WTC11 (cell line): ENCODE measurements around the gene APBB1. TPM values are rescaled to one million over a fixed set of nuclear protein-coding genes. Genes with fewer than 3 reads are reported as not detected.
"Not testable (repeated sequence)": the region's sequence is repeated elsewhere in the genome, so short reads cannot be mapped to it uniquely, and the experiment has no call there.

ENCODE experiments used
- ATAC-seq: fragments of 200-7000 bp; cut with Tn5 transposase; 2 replicates; pipeline ENCODE4 v1.10.0; 2021; ENCODE audit warnings: mild to moderate bottlenecking, moderate library complexity
- CTCF ChIA-PET: fragments of 300-600 bp; sonication (Branson Sonifier 250); formaldehyde crosslinking; loops from one replicate; lab custom pipeline; 2021; ENCODE audit warnings: antibody characterized with exemption; lab: Charles Lee
- POLR2A ChIA-PET: fragments of 350-600 bp; sonication (Branson Sonifier 250); formaldehyde crosslinking; loops from one replicate; lab custom pipeline; 2021; ENCODE audit warnings: antibody characterized with exemption; lab: Charles Lee
- DNase-seq: peaks from one replicate; pipeline ENCODE4 v3.0.0; 2021; ENCODE audit warnings: low spot score
- H3K27ac Mint-ChIP-seq: 2 replicates; pipeline ENCODE4 v1.8.0; 2021; ENCODE audit warnings: mixed read lengths
- H3K27me3 Mint-ChIP-seq: 2 replicates; pipeline ENCODE4 v1.8.0; 2021; ENCODE audit warnings: low read depth, mild to moderate bottlenecking, moderate library complexity, mixed read lengths
- H3K36me3 Mint-ChIP-seq: 2 replicates; pipeline ENCODE4 v1.8.0; 2021; ENCODE audit warnings: mixed read lengths
- H3K4me1 Mint-ChIP-seq: 2 replicates; pipeline ENCODE4 v1.8.0; 2022; ENCODE audit warnings: mixed read lengths
- H3K4me3 Mint-ChIP-seq: 2 replicates; pipeline ENCODE4 v1.8.0; 2021; ENCODE audit warnings: mild to moderate bottlenecking, moderate library complexity, mixed read lengths
- H3K9me3 Mint-ChIP-seq: 2 replicates; pipeline ENCODE4 v1.8.0; 2021; ENCODE audit warnings: mixed read lengths
- CREM ChIP-seq: sonication (generic); formaldehyde crosslinking; IDR thresholded peaks from 2 replicates; pipeline ENCODE4 v1.8.1; 2022; ENCODE audit warnings: mild to moderate bottlenecking, missing genetic modification reagents, moderate library complexity
- CTCF ChIP-seq: fragments of 200-600 bp; IDR thresholded peaks from 2 replicates; pipeline ENCODE4 v1.8.0; 2022; ENCODE audit warnings: antibody characterized with exemption
- ETV6 ChIP-seq: sonication (generic); formaldehyde crosslinking; IDR thresholded peaks from 2 replicates; pipeline ENCODE4 v1.8.1; 2022; ENCODE audit warnings: mild to moderate bottlenecking, missing genetic modification reagents
- FOXP1 ChIP-seq: sonication (generic); formaldehyde crosslinking; IDR thresholded peaks from 2 replicates; pipeline ENCODE4 v1.8.0; 2022; ENCODE audit warnings: missing genetic modification reagents, mild to moderate bottlenecking, moderate library complexity, borderline replicate concordance
- PREB ChIP-seq: sonication (generic); formaldehyde crosslinking; IDR thresholded peaks from 2 replicates; pipeline ENCODE4 v1.8.1; 2022; ENCODE audit warnings: mild to moderate bottlenecking, missing genetic modification reagents, moderate library complexity, borderline replicate concordance
- SMAD3 ChIP-seq: sonication (generic); formaldehyde crosslinking; IDR thresholded peaks from 2 replicates; pipeline ENCODE4 v1.8.0; 2022; ENCODE audit warnings: missing genetic modification reagents, mild to moderate bottlenecking, borderline replicate concordance
- TP53 ChIP-seq: sonication (generic); formaldehyde crosslinking; IDR thresholded peaks from 2 replicates; pipeline ENCODE4 v1.8.1; 2023; ENCODE audit warnings: mild to moderate bottlenecking, missing genetic modification reagents
- ZNF219 ChIP-seq: sonication (generic); formaldehyde crosslinking; IDR thresholded peaks from 2 replicates; pipeline ENCODE4 v1.8.0; 2023; ENCODE audit warnings: missing genetic modification reagents, mild to moderate bottlenecking, borderline replicate concordance
- ZNF416 ChIP-seq: fragments of 250-450 bp; sonication (Bioruptor Pico); IDR thresholded peaks from 2 replicates; pipeline ENCODE4 v1.9.0; 2021; ENCODE audit warnings: mild to moderate bottlenecking, inconsistent platforms
- ZNF423 ChIP-seq: fragments of 250-450 bp; sonication (Bioruptor Pico); IDR thresholded peaks from 2 replicates; pipeline ENCODE4 v2.1.2; 2022; ENCODE audit warnings: mild to moderate bottlenecking, moderate library complexity
- total RNA-seq: library from RNA; stranded (reverse); gene quantifications from 3 replicates; pipeline ENCODE4 v1.2.3, GENCODE V29; 2021
- TF ChIP-seq, protein P1 (sequence below): sonication (generic); formaldehyde crosslinking; IDR thresholded peaks from 2 replicates; pipeline ENCODE4 v1.8.1; 2023; ENCODE audit warnings: mild to moderate bottlenecking, missing genetic modification reagents, moderate library complexity
- TF ChIP-seq, protein P2 (sequence below): sonication (generic); formaldehyde crosslinking; IDR thresholded peaks from 2 replicates; pipeline ENCODE4 v1.8.0; 2022; ENCODE audit warnings: mild to moderate bottlenecking, missing genetic modification reagents

APBB1 gene
- total RNA-seq, 1 experiment from 2014 or later: 32.1 TPM

GRCh38 chr11:6397156-6397555, 21.7 kb downstream of the APBB1 start:
- no peak overlapping the region for H3K4me3 Mint-ChIP-seq
- no peak for DNase-seq
- no peak overlapping the region for H3K27ac Mint-ChIP-seq
- H3K4me1 Mint-ChIP-seq: no peaks in the 10 kb centered on the region
- TF ChIP-seq ETV6: no peak
- TF ChIP-seq TP53 (CRISPR knock-in tag): no peak
- TF ChIP-seq, all 79 proteins: peak for 0
- CTCF ChIA-PET: interaction anchor here (1.0 to 1.7 kb wide), 2 partner anchors 30 to 42 kb away, joined by 3 to 5 read pairs; no protein-coding TSS in a partner anchor
- POLR2A ChIA-PET: no interaction called here
- Mint-ChIP-seq H3K27me3 (peaks cover 5% of the 10 kb centered on the region), H3K36me3 (no peaks in the 10 kb centered on the region), H3K9me3 (no peaks in the 10 kb centered on the region)
- no peak for ATAC-seq

- DNase-seq: no peak
- TF ChIP-seq CREM (CRISPR knock-in tag) (no peak), PREB (CRISPR knock-in tag) (no peak), ZNF423 (CRISPR knock-in tag) (no peak), CTCF (no peak)
- TF ChIP-seq, all 79 proteins: peak for 0
These were observed 23.3 kb downstream of the APBB1 start for GRCh38 chr11:6395470-6396060.

GRCh38 chr11:6393989-6394670, 24.8 kb downstream of the APBB1 start:
- POLR2A ChIA-PET: no interaction called here
- TF ChIP-seq, protein P1, sequence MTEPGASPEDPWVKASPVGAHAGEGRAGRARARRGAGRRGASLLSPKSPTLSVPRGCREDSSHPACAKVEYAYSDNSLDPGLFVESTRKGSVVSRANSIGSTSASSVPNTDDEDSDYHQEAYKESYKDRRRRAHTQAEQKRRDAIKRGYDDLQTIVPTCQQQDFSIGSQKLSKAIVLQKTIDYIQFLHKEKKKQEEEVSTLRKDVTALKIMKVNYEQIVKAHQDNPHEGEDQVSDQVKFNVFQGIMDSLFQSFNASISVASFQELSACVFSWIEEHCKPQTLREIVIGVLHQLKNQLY: no peak
- TF ChIP-seq ZNF416 (CRISPR knock-in tag) (no peak), ZNF219 (CRISPR knock-in tag) (no peak), SMAD3 (CRISPR knock-in tag) (no peak), FOXP1 (no peak)
- TF ChIP-seq, protein P2, sequence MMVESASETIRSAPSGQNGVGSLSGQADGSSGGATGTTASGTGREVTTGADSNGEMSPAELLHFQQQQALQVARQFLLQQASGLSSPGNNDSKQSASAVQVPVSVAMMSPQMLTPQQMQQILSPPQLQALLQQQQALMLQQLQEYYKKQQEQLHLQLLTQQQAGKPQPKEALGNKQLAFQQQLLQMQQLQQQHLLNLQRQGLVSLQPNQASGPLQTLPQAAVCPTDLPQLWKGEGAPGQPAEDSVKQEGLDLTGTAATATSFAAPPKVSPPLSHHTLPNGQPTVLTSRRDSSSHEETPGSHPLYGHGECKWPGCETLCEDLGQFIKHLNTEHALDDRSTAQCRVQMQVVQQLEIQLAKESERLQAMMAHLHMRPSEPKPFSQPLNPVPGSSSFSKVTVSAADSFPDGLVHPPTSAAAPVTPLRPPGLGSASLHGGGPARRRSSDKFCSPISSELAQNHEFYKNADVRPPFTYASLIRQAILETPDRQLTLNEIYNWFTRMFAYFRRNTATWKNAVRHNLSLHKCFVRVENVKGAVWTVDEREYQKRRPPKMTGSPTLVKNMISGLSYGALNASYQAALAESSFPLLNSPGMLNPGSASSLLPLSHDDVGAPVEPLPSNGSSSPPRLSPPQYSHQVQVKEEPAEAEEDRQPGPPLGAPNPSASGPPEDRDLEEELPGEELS (CRISPR knock-in tag): no peak
- TF ChIP-seq, all 79 proteins: peak for 0
- no peak overlapping the region for H3K4me3 Mint-ChIP-seq
- CTCF ChIA-PET: interaction anchor here (1.1 to 6.7 kb wide), 6 partner anchors 16 to 137 kb away, joined by 3 to 57 read pairs (median 3); no protein-coding TSS in a partner anchor
- H3K27ac Mint-ChIP-seq: no peak overlapping the region
- no peak for DNase-seq
- peaks cover 10% of the 10 kb centered on the region for H3K4me1 Mint-ChIP-seq
- peaks cover 13% of the 10 kb centered on the region for H3K27me3 Mint-ChIP-seq
- H3K9me3 Mint-ChIP-seq: no peaks in the 10 kb centered on the region
- ATAC-seq: no peak
- no peaks in the 10 kb centered on the region for H3K36me3 Mint-ChIP-seq

More at GRCh38 chr11:6395470-6396060, 23.3 kb downstream of the APBB1 start:
- Mint-ChIP-seq H3K36me3 (no peaks in the 10 kb centered on the region), H3K9me3 (no peaks in the 10 kb centered on the region), H3K4me3 (no peak overlapping the region), H3K27ac (no peak overlapping the region), H3K27me3 (peaks cover 12% of the 10 kb centered on the region), H3K4me1 (0 out of 2 replicates have a peak, but pooled peaks cover 4% of the 10 kb centered on the region)
- ChIA-PET CTCF (interaction anchor here (1.7 to 6.7 kb wide), 2 partner anchors 17 to 43 kb away, joined by 5 to 57 read pairs; no protein-coding TSS in a partner anchor), POLR2A (interaction anchor here (0.7 kb wide), 1 partner anchor 9 kb away, joined by 3 read pairs; no protein-coding TSS in a partner anchor)
- no peak for ATAC-seq

DNA sequence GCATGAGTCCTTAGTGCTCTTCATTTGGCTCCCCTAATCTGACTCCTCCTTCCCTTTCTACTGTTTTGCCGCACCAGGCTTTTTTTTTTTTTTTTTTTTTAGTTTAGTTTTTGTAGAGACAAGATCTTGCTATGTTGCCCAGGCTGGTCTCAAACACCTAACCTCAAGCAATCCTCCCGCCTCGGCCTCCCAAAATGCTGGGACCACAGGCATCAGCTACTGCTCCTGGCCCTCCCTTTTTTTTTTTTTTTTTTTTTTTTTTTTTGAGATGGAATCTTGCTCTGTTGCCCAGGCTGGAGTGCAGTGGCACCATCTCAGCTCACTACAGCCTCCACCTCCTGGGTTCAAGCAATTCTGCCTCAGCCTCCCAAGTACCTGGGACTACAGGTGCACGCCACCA, 26.6 kb downstream of the APBB1 start:
- peaks cover 13% of the 10 kb centered on the region for H3K27me3 Mint-ChIP-seq
- H3K4me3 Mint-ChIP-seq, DNase-seq, H3K36me3 Mint-ChIP-seq, H3K9me3 Mint-ChIP-seq, ATAC-seq, H3K27ac Mint-ChIP-seq, POLR2A ChIA-PET: not testable (repeated sequence)
- peaks cover 21% of the 10 kb centered on the region for H3K4me1 Mint-ChIP-seq
- CTCF ChIA-PET: interaction anchor here (1.6 to 6.7 kb wide), 2 partner anchors 14 to 51 kb away, joined by 5 to 57 read pairs; no protein-coding TSS in a partner anchor
